MCF 10A (cell line): ENCODE results near the gene FKBP5. TPM values are rescaled to one million over a fixed set of nuclear protein-coding genes. Genes with fewer than 3 reads are reported as not detected.

Experiments
- BruUV-seq: library from RNA; stranded (reverse); fragments of 400-500 nt; replicated peaks from 2 replicates; lab custom pipeline; 2021; lab: Mats Ljungman, UMichigan
- CTCF ChIA-PET: fragments of 300-600 bp; sonication (Branson Sonifier 250); formaldehyde crosslinking; extraction: SDS; loops from one replicate; lab custom pipeline; 2021; ENCODE audit warnings: antibody characterized with exemption, inconsistent platforms; lab: Yijun Ruan, JAX
- POLR2A ChIA-PET: fragments of 300-600, 350-650 bp; sonication (Branson Sonifier 250); formaldehyde crosslinking; extraction: SDS; loops from one replicate; lab custom pipeline; 2020; ENCODE audit warnings: antibody characterized with exemption, inconsistent platforms; lab: Yijun Ruan, JAX
- DNase-seq: peaks from one replicate; pipeline ENCODE4 v3.0.0-alpha.2; 2018; ENCODE audit not compliant: unreplicated experiment
- H3K27ac Mint-ChIP-seq: one replicate; pipeline ENCODE4 v1.8.0; 2022; ENCODE audit warnings: mild to moderate bottlenecking, low read depth, mixed read lengths; ENCODE audit not compliant: unreplicated experiment
- H3K27me3 Mint-ChIP-seq: one replicate; pipeline ENCODE4 v1.8.0; 2022; ENCODE audit warnings: mixed read lengths; ENCODE audit not compliant: insufficient read depth, unreplicated experiment
- H3K36me3 Mint-ChIP-seq: one replicate; pipeline ENCODE4 v1.8.0; 2022; ENCODE audit warnings: mild to moderate bottlenecking, moderate library complexity, mixed read lengths; ENCODE audit not compliant: insufficient read depth, unreplicated experiment
- H3K4me1 Mint-ChIP-seq: one replicate; pipeline ENCODE4 v1.8.0; 2022; ENCODE audit warnings: mixed read lengths; ENCODE audit not compliant: insufficient read depth, unreplicated experiment
- H3K4me3 Mint-ChIP-seq: one replicate; pipeline ENCODE4 v1.8.0; 2022; ENCODE audit warnings: mild to moderate bottlenecking, moderate library complexity, mixed read lengths; ENCODE audit not compliant: unreplicated experiment
- H3K9me3 Mint-ChIP-seq: one replicate; pipeline ENCODE4 v1.8.0; 2022; ENCODE audit warnings: mixed read lengths; ENCODE audit not compliant: unreplicated experiment
- intact Hi-C: fragments of 100-400 bp; cut with micrococcal nuclease; formaldehyde crosslinking; loops from 2 replicates; pipeline ENCODE4 v1.14.1; 2022
- total RNA-seq: library from RNA; stranded (reverse); gene quantifications from 2 replicates; pipeline ENCODE4 v1.2.3, GENCODE V29; 2022
- TF ChIP-seq, protein P1 (sequence below): fragments of 200-600 bp; IDR thresholded peaks from one replicate; pipeline ENCODE4 v1.8.0; 2022; ENCODE audit warnings: antibody characterized with exemption, mild to moderate bottlenecking; ENCODE audit not compliant: unreplicated experiment

FKBP5 gene
- total RNA-seq, 1 experiment from 2014 or later = 387 TPM

DNA sequence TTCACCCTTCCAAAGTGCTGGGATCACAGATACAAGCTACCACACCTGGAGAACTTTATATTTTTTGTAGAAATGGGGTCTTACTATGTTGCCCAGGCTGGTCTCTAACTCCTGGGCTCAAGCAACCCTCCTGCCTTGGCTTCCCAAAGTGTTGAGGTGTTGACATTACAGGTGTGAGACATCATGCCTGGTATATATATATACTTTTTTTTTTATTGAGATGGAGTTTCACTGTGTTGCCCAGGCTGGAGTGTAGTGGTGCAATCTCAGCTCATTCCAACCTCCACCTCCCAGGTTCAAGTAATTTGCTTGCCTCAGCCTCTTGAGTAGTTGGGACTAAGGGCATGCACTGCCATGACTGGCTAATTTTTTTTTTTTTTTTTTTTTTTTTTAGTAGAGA is 5.4 kb downstream of the FKBP5 start:
- Mint-ChIP-seq H3K4me1 (peaks cover 26% of the 10 kb centered on the region), H3K4me3 (peak overlapping the region; percentile 52), H3K36me3 (peaks cover 99% of the 10 kb centered on the region), H3K27ac (no peak overlapping the region), H3K27me3 (no peaks in the 10 kb centered on the region), H3K9me3 (no peaks in the 10 kb centered on the region)
- intact Hi-C loops = no loop called here
- BruUV-seq = no TSS peak
- ChIA-PET POLR2A (interaction anchor here (0.8 to 25.9 kb wide), 10 partner anchors 9 to 232 kb away, joined by 3 to 1351 read pairs (median 20); partner anchors contain the start of genes ARMC12 and FANCE), CTCF (interaction anchor here (0.6 to 1.1 kb wide), 6 partner anchors 10 to 1384 kb away, joined by 3 to 5 read pairs (median 3); no protein-coding TSS in a partner anchor)
- TF ChIP-seq, protein P1, sequence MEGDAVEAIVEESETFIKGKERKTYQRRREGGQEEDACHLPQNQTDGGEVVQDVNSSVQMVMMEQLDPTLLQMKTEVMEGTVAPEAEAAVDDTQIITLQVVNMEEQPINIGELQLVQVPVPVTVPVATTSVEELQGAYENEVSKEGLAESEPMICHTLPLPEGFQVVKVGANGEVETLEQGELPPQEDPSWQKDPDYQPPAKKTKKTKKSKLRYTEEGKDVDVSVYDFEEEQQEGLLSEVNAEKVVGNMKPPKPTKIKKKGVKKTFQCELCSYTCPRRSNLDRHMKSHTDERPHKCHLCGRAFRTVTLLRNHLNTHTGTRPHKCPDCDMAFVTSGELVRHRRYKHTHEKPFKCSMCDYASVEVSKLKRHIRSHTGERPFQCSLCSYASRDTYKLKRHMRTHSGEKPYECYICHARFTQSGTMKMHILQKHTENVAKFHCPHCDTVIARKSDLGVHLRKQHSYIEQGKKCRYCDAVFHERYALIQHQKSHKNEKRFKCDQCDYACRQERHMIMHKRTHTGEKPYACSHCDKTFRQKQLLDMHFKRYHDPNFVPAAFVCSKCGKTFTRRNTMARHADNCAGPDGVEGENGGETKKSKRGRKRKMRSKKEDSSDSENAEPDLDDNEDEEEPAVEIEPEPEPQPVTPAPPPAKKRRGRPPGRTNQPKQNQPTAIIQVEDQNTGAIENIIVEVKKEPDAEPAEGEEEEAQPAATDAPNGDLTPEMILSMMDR = no peak
- DNase-seq = peak; percentile 53

- peaks cover 33% of the 10 kb centered on the region for H3K4me1 Mint-ChIP-seq
- no peaks in the 10 kb centered on the region for H3K9me3 Mint-ChIP-seq
- intact Hi-C loops = no loop called here
- POLR2A ChIA-PET = interaction anchor here (0.5 to 25.9 kb wide), 18 partner anchors 4 to 214 kb away, joined by 3 to 1351 read pairs (median 5); partner anchors contain the start of genes ARMC12 and FKBP5
- H3K36me3 Mint-ChIP-seq = peaks cover 100% of the 10 kb centered on the region
- peak overlapping the region; percentile 52 for H3K4me3 Mint-ChIP-seq
- no peak for DNase-seq
- no peaks in the 10 kb centered on the region for H3K27me3 Mint-ChIP-seq
- TF ChIP-seq, protein P1 = no peak
- peak overlapping the region; percentile 46 for H3K27ac Mint-ChIP-seq
- no TSS peak for BruUV-seq
- CTCF ChIA-PET = interaction anchor here (0.8 to 2.2 kb wide), 6 partner anchors 12 to 108 kb away, joined by 3 to 7 read pairs (median 4); partner anchors contain the start of gene ARMC12
These were observed 7.4 kb downstream of the FKBP5 start for GRCh38 chr6:35681298-35681697.

- no peak for DNase-seq
- POLR2A ChIA-PET = interaction anchor here (0.9 to 25.9 kb wide), 7 partner anchors 5 to 89 kb away, joined by 3 to 1351 read pairs (median 137); partner anchors contain the start of genes ARMC12 and FKBP5
- no TSS peak for BruUV-seq
- no peak overlapping the region for H3K27ac Mint-ChIP-seq
- H3K4me1 Mint-ChIP-seq = peaks cover 50% of the 10 kb centered on the region
- CTCF ChIA-PET = interaction anchor here (0.7 kb wide), 2 partner anchors 56 to 57 kb away, joined by 3 read pairs; partner anchors contain the start of gene ARMC12
- TF ChIP-seq, protein P1 = no peak
- H3K36me3 Mint-ChIP-seq = peaks cover 100% of the 10 kb centered on the region
- H3K4me3 Mint-ChIP-seq = peak overlapping the region; percentile 52
- H3K9me3 Mint-ChIP-seq = no peaks in the 10 kb centered on the region
- intact Hi-C loops = no loop called here
- no peaks in the 10 kb centered on the region for H3K27me3 Mint-ChIP-seq
These were observed 9.3 kb downstream of the FKBP5 start for GRCh38 chr6:35679399-35679798.

DNA sequence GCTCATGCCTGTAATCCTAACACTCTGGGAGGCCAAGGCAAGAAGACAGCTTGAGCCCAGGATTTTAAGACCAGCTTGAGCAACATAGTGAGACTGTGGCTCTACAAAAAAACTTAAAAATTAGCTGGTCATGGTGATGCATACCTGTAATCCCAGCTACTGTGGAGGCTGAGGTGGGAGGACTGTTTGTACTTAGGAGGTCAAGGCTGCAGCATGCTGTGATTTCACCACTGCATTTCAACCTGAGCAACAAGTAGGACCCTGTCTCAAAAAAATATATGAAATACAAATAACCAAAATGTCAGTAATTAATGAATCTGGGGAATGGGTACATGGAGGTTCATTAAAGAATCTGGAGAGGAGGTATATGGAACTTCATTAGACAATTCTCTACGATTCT is 9.9 kb downstream of the FKBP5 start:
- Mint-ChIP-seq H3K4me1 (peaks cover 56% of the 10 kb centered on the region), H3K4me3 (peak overlapping the region; percentile 52), H3K27me3 (no peaks in the 10 kb centered on the region), H3K27ac (no peak overlapping the region), H3K9me3 (no peaks in the 10 kb centered on the region), H3K36me3 (peaks cover 100% of the 10 kb centered on the region)
- ChIA-PET CTCF (interaction anchor here (0.7 kb wide), 1 partner anchor 57 kb away, joined by 3 read pairs; no protein-coding TSS in a partner anchor), POLR2A (interaction anchor here (1.7 to 25.9 kb wide), 8 partner anchors 7 to 60 kb away, joined by 3 to 1351 read pairs (median 16); partner anchors contain the start of genes ARMC12 and FKBP5)
- DNase-seq = no peak
- intact Hi-C loops = no loop called here
- BruUV-seq = no TSS peak
- TF ChIP-seq, protein P1 = no peak
